Measurements from ENCODE around the gene POFUT1.
"Not testable (repeated sequence)": the region's sequence is repeated elsewhere in the genome, so short reads cannot be mapped to it uniquely, and the experiment has no call there.

DNA sequence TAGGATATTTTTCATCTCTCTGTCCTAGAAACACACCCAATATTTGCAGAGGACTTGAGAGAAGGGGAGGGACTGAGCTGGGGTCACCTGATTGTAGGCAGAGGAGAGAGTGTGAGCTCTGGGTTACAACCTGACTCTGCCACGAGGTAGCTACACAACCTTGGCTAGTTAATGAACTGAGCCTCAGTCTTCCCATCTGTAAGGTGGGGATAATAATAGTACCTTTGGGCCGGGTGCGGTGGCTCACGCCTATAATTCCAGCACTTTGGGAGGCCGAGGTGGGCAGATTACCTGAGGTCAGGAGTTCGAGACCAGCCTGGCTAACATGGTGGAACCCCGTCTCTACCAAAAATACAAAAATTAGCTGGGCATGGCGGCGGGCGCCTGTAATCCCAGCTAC, 53.3 kb downstream of the POFUT1 start:
- not testable (repeated sequence) for TF ChIP-seq EZH2 (IDR thresholded peaks at IDR 0.05; ENCODE audit: low read depth); CTCF (conservative IDR thresholded peaks at IDR 0.05)

Data from PC-9 (cell line).